ENCODE measurements around the gene KCNK15.

GRCh38 chr20:44742304-44743079, 3.2 kb upstream of the KCNK15 start:
- TF ChIP-seq POLR2A (IDR thresholded peaks at IDR 0.05; ENCODE audit: low read length) (no peak), GATA1 (IDR thresholded peaks at IDR 0.05; ENCODE audit: low read depth, low read length) (no peak)

Data from erythroblast (primary cell).